ENCODE measurements around the gene PGF. TPM values are rescaled to one million over a fixed set of nuclear protein-coding genes. Genes with fewer than 3 reads are reported as not detected.

The PGF gene
- total RNA-seq, 1 experiment from 2014 or later = 6.4 TPM

DNA sequence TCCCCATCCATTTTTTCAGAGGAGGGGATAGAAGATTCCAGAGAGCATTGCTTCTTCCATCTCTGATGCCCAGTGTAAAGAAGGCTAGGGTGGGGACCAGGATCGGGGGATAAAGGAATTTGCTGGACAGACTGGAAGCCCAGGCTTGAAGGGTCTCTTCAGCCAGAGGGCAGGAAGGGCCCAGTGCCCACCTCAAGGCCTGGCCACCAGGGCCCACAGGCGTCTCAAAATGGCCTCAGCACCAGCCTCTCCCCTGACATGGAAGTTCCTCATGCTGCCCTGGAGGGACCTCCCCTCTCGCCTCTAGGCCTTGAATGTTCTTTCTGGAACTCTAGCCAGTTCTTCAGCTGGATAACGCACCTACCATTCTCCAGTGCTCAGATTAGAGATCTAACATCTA lies 35.1 kb downstream of the PGF start:
- Histone ChIP-seq H3K79me2 (ENCODE audit: insufficient read depth, low read length) (no peaks in the 10 kb centered on the region), H2AFZ (ENCODE audit: low read depth, low read length, poor library complexity, severe bottlenecking) (no peak overlapping the region), H3K9me3 (ENCODE audit: control insufficient read depth in 1 of 2, insufficient read depth in 1 of 2, low read depth in 1 of 2, low read length in 2 of 2) (no peaks in the 10 kb centered on the region), H3K4me3 (replicated peaks in 1 of 2; ENCODE audit: low read depth in 1 of 2, low read length in 2 of 2) (no peak overlapping the region), H3K27ac (ENCODE audit: low read depth, low read length) (no peak overlapping the region), H4K20me1 (ENCODE audit: insufficient read depth) (no peaks in the 10 kb centered on the region), H3K9me2 (ENCODE audit: insufficient read depth) (no peaks in the 10 kb centered on the region), H3K27me3 (ENCODE audit: insufficient read depth, low read length) (no peaks in the 10 kb centered on the region), H3K36me3 (ENCODE audit: control insufficient read depth in 1 of 2, insufficient read depth in 2 of 2, low read length in 2 of 2) (no peaks in the 10 kb centered on the region), H3K9ac (ENCODE audit: low read length) (no peak overlapping the region), H3K4me2 (ENCODE audit: low read length) (no peak overlapping the region), H3K4me1 (ENCODE audit: control insufficient read depth in 1 of 2, insufficient read depth in 2 of 2, low read length in 2 of 2) (peaks cover 0 to 12% of the 10 kb centered on the region in 2 experiments; a peak in 2 of 4 replicates)
- ATAC-seq = no peak
- TF ChIP-seq SIN3A (IDR thresholded peaks at IDR 0.05; ENCODE audit: low read depth) = no peak
- TF ChIP-seq, protein P1, sequence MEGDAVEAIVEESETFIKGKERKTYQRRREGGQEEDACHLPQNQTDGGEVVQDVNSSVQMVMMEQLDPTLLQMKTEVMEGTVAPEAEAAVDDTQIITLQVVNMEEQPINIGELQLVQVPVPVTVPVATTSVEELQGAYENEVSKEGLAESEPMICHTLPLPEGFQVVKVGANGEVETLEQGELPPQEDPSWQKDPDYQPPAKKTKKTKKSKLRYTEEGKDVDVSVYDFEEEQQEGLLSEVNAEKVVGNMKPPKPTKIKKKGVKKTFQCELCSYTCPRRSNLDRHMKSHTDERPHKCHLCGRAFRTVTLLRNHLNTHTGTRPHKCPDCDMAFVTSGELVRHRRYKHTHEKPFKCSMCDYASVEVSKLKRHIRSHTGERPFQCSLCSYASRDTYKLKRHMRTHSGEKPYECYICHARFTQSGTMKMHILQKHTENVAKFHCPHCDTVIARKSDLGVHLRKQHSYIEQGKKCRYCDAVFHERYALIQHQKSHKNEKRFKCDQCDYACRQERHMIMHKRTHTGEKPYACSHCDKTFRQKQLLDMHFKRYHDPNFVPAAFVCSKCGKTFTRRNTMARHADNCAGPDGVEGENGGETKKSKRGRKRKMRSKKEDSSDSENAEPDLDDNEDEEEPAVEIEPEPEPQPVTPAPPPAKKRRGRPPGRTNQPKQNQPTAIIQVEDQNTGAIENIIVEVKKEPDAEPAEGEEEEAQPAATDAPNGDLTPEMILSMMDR (IDR thresholded peaks at IDR 0.05 in 2 of 3, conservative IDR thresholded peaks at IDR 0.05 in 1 of 3; ENCODE audit: borderline replicate concordance in 1 of 3, insufficient read depth in 1 of 3, low read depth in 2 of 3, low read length in 2 of 3) = no peak
- no peak for TF ChIP-seq YY1 (IDR thresholded peaks at IDR 0.05; ENCODE audit: extremely low read depth, insufficient replicate concordance, low read depth, low read length)
- TF ChIP-seq, protein P2, sequence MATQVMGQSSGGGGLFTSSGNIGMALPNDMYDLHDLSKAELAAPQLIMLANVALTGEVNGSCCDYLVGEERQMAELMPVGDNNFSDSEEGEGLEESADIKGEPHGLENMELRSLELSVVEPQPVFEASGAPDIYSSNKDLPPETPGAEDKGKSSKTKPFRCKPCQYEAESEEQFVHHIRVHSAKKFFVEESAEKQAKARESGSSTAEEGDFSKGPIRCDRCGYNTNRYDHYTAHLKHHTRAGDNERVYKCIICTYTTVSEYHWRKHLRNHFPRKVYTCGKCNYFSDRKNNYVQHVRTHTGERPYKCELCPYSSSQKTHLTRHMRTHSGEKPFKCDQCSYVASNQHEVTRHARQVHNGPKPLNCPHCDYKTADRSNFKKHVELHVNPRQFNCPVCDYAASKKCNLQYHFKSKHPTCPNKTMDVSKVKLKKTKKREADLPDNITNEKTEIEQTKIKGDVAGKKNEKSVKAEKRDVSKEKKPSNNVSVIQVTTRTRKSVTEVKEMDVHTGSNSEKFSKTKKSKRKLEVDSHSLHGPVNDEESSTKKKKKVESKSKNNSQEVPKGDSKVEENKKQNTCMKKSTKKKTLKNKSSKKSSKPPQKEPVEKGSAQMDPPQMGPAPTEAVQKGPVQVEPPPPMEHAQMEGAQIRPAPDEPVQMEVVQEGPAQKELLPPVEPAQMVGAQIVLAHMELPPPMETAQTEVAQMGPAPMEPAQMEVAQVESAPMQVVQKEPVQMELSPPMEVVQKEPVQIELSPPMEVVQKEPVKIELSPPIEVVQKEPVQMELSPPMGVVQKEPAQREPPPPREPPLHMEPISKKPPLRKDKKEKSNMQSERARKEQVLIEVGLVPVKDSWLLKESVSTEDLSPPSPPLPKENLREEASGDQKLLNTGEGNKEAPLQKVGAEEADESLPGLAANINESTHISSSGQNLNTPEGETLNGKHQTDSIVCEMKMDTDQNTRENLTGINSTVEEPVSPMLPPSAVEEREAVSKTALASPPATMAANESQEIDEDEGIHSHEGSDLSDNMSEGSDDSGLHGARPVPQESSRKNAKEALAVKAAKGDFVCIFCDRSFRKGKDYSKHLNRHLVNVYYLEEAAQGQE (IDR thresholded peaks at IDR 0.05; ENCODE audit: low read depth) = no peak
- no peak for TF ChIP-seq POLR2A (IDR thresholded peaks at IDR 0.05; ENCODE audit: borderline replicate concordance, extremely low read depth, insufficient read depth, insufficient read length)
- TF ChIP-seq FOSL1 (IDR thresholded peaks at IDR 0.05; ENCODE audit: low read depth) = no peak
- no peak for TF ChIP-seq TCF7L2 (IDR thresholded peaks at IDR 0.05; ENCODE audit: borderline replicate concordance, extremely low read depth, insufficient read depth, insufficient read length)
- no peak for TF ChIP-seq SP1 (IDR thresholded peaks at IDR 0.05; ENCODE audit: low read depth)
- TF ChIP-seq EZH2phosphoT487 (IDR thresholded peaks at IDR 0.05; ENCODE audit: borderline replicate concordance) = no peak
- ChIA-PET CTCF (interaction anchor here (1.7 kb wide), 1 partner anchor 59 kb away, joined by 4 read pairs; no protein-coding TSS in a partner anchor), RAD21 (ENCODE audit: low non-redundant PET in 1 of 2, low total read pairs in 2 of 2, uncharacterized antibody in 2 of 2, unreplicated experiment in 2 of 2) (no interaction called here), POLR2A (no interaction called here)
- no TSS peak for BruUV-seq (replicated peaks)
- intact Hi-C loops (cut with micrococcal nuclease) = no loop called here
- DNase-seq (ENCODE audit: low read depth, low spot score) = no peak
